NB4 (cell line): Measurements from ENCODE around the gene RMDN3.

Source experiments
- DNase-seq: peaks from one replicate; pipeline ENCODE4 v3.0.0; 2010; ENCODE audit warnings: low read depth
- H3K4me3 ChIP-seq: one replicate; pipeline ENCODE4 v1.5.1; 2011; ENCODE audit warnings: mild to moderate bottlenecking, low read depth, low read length, moderate library complexity
- MYC ChIP-seq: IDR thresholded peaks from 2 replicates; pipeline ENCODE4 v1.6.1; 2011; ENCODE audit warnings: low read depth, low read length
- POLR2A ChIP-seq: IDR thresholded peaks from 2 replicates; pipeline ENCODE4 v1.6.1; 2011; ENCODE audit warnings: mild to moderate bottlenecking; ENCODE audit not compliant: insufficient read length; ENCODE audit errors: extremely low read depth
- TF ChIP-seq, protein P1 (sequence below): IDR thresholded peaks from one replicate; pipeline ENCODE4 v1.5.1; 2012; ENCODE audit warnings: low read depth, low read length
- TF ChIP-seq, protein P2 (sequence below): IDR thresholded peaks from 2 replicates; pipeline ENCODE4 v1.6.1; 2011; ENCODE audit warnings: low read depth, low read length

Gene RMDN3

GRCh38 chr15:40787991-40788390 lies 32.9 kb upstream of the RMDN3 start:
- DNase-seq, result no peak

GRCh38 chr15:40787344-40787841 lies 32.3 kb upstream of the RMDN3 start:
- peak; percentile 26; the same call in 1 of the 2 replicates for TF ChIP-seq MYC
- TF ChIP-seq, protein P1, sequence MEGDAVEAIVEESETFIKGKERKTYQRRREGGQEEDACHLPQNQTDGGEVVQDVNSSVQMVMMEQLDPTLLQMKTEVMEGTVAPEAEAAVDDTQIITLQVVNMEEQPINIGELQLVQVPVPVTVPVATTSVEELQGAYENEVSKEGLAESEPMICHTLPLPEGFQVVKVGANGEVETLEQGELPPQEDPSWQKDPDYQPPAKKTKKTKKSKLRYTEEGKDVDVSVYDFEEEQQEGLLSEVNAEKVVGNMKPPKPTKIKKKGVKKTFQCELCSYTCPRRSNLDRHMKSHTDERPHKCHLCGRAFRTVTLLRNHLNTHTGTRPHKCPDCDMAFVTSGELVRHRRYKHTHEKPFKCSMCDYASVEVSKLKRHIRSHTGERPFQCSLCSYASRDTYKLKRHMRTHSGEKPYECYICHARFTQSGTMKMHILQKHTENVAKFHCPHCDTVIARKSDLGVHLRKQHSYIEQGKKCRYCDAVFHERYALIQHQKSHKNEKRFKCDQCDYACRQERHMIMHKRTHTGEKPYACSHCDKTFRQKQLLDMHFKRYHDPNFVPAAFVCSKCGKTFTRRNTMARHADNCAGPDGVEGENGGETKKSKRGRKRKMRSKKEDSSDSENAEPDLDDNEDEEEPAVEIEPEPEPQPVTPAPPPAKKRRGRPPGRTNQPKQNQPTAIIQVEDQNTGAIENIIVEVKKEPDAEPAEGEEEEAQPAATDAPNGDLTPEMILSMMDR, result no peak
- no peak overlapping the region for H3K4me3 ChIP-seq
- peak; percentile 84 for DNase-seq

More at GRCh38 chr15:40787991-40788390, 32.9 kb upstream of the RMDN3 start:
- no peak overlapping the region for H3K4me3 ChIP-seq
- TF ChIP-seq, protein P2, sequence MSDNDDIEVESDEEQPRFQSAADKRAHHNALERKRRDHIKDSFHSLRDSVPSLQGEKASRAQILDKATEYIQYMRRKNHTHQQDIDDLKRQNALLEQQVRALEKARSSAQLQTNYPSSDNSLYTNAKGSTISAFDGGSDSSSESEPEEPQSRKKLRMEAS, result no peak
- TF ChIP-seq, protein P1, result no peak
- no peak for TF ChIP-seq POLR2A
- TF ChIP-seq MYC, result no peak

DNA sequence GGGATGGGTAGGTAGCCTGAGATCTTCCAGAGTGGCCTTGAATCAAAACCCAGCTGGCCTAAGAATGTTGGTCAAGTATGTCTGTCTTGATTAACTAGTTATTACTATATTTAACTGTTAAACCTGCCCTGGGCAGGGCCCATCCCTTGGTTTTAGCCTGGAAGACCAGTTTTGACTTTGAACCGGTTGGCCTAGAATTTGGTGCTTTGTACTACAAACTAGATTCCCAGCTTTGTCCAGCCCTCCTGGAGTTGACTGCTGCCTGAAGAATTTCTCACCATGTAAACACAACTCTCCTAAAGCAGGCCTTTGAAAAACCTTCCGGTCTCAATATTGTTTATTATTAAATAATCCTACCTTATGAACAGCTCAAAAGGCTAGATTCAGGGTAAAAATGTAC lies 30.8 kb upstream of the RMDN3 start:
- TF ChIP-seq, protein P1, result no peak
- TF ChIP-seq, protein P2, result no peak
- no peak for DNase-seq
- H3K4me3 ChIP-seq, result no peak overlapping the region

DNA sequence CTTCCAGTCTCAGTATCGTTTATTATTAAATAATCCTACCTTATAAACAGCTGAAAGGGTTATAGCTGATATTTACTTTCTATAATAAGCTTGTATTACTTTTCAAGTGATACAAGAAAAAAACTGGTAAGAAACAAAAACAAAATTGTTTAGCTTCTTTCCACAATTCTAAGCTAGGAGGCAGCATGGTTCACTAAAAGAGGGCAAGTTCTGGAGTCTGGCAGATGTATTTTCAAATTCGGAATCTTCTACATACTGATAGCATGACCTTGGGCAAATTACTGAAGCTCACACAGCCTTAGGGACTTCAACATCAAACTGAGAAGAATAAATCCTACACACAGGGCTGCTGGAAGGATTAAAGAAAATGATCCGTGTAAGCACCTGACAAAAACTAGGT lies 30.1 kb upstream of the RMDN3 start:
- TF ChIP-seq, protein P2, result no peak
- TF ChIP-seq POLR2A (no peak), MYC (no peak)
- TF ChIP-seq, protein P1, result no peak
- no peak overlapping the region for H3K4me3 ChIP-seq
- no peak for DNase-seq

DNA sequence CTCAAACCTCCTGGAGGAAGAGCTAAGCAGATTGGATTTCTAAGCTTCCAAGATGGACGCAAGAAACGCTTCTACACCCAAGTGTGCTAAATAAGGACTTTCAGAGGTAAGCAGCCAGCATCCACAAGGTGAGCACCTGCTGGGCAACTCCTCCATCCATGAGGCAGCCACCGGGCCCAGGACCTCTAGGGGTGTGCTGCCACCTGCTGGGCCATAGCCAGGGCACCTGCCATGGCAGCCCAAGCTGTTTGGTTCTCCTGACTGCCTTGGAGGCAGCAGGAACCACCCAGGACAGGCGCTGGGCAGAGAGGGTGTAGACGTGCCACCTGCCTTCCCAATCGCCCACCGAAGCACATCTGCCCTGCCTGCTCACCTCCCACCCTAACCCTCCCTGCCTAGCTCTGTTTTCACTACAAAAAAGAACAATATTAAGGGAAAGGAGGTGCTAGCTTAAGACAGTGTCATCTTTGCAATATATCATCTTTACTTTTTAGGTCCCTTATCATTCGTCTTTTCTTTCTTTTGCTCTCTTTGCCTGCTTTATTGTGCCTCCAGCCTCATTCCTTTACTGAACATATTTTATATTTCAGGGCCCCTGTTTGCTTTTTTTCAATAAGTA lies 27.7 kb upstream of the RMDN3 start:
- peak; percentile 68 for DNase-seq
- TF ChIP-seq POLR2A (no peak), MYC (peak; percentile 58; the same call in 1 of the 2 replicates)
- TF ChIP-seq, protein P2, result peak; percentile 65
- TF ChIP-seq, protein P1, result peak; percentile 79
- H3K4me3 ChIP-seq, result no peak overlapping the region
